NCI-H1092 (cell line): ENCODE data around the gene ZFAND6.

Experiments used
- DNase-seq: peaks from one replicate; lab custom pipeline; 2025; lab: John Stamatoyannopoulos, UW

ZFAND6 gene

GRCh38 chr15:80049046-80049445, 10.4 kb upstream of the ZFAND6 start:
- DNase-seq: no peak

GRCh38 chr15:80052597-80053304, 6.7 kb upstream of the ZFAND6 start:
- no peak for DNase-seq

GRCh38 chr15:80055933-80056332, 3.5 kb upstream of the ZFAND6 start:
- DNase-seq: no peak

GRCh38 chr15:80058044-80058443, 1.4 kb upstream of the ZFAND6 start:
- DNase-seq: no peak

- peak; percentile 65 for DNase-seq
Observed at GRCh38 chr15:80059786-80060355, 395 bp downstream of the ZFAND6 start.

GRCh38 chr15:80060356-80061006, 1.0 kb downstream of the ZFAND6 start:
- DNase-seq: no peak

- DNase-seq: no peak
Observed at GRCh38 chr15:80061582-80061981, 2.1 kb downstream of the ZFAND6 start.

- DNase-seq: no peak
Observed at GRCh38 chr15:80066912-80067311, 7.4 kb downstream of the ZFAND6 start.

- DNase-seq: no peak
Observed at GRCh38 chr15:80068578-80068977, 9.1 kb downstream of the ZFAND6 start.

- no peak for DNase-seq
Observed at GRCh38 chr15:80070840-80071239, 11.4 kb downstream of the ZFAND6 start.

GRCh38 chr15:80071652-80072051, 12.2 kb downstream of the ZFAND6 start:
- DNase-seq: no peak

GRCh38 chr15:80072285-80072994, 13.0 kb downstream of the ZFAND6 start:
- DNase-seq: peak; percentile 47

- DNase-seq: no peak
Observed at GRCh38 chr15:80073197-80073596, 13.7 kb downstream of the ZFAND6 start.

- DNase-seq: no peak
Observed at GRCh38 chr15:80076321-80077318, 17.1 kb downstream of the ZFAND6 start.

GRCh38 chr15:80081390-80081789, 21.9 kb downstream of the ZFAND6 start:
- no peak for DNase-seq

GRCh38 chr15:80087104-80087503, 27.6 kb downstream of the ZFAND6 start:
- DNase-seq: no peak

- no peak for DNase-seq
Observed at GRCh38 chr15:80090041-80090440, 30.6 kb downstream of the ZFAND6 start.

- no peak for DNase-seq
Observed at GRCh38 chr15:80090879-80091503, 31.5 kb downstream of the ZFAND6 start.

GRCh38 chr15:80093854-80094418, 34.5 kb downstream of the ZFAND6 start:
- DNase-seq: no peak

GRCh38 chr15:80095511-80095910, 36.0 kb downstream of the ZFAND6 start:
- DNase-seq: no peak

GRCh38 chr15:80095969-80096368, 36.5 kb downstream of the ZFAND6 start:
- no peak for DNase-seq
